GM23338 (cell line): ENCODE results near the gene STK24. TPM values are rescaled to one million over a fixed set of nuclear protein-coding genes. Genes with fewer than 3 reads are reported as not detected.

Source experiments
- ATAC-seq: fragments of 200-7000 bp; cut with Tn5 transposase; 3 replicates; pipeline ENCODE4 v1.9.1; 2020
- DNase-seq: peaks from one replicate; pipeline ENCODE4 v3.0.0-alpha.2; 2015; ENCODE audit warnings: low spot score
- H2AFZ ChIP-seq: fragments of 200-600 bp; sonication (generic); 2 replicates; pipeline ENCODE4 v1.8.0; 2016; ENCODE audit warnings: antibody characterized with exemption, mild to moderate bottlenecking, moderate library complexity
- H3F3A ChIP-seq: fragments of 200-600 bp; sonication (generic); replicated peaks from 2 replicates; pipeline ENCODE4 v1.8.0; 2017; ENCODE audit warnings: antibody characterized with exemption, mixed run types, low read depth
- H3K27ac ChIP-seq: fragments of 200-600 bp; sonication (generic); 2 replicates; pipeline ENCODE4 v1.6.1; 2016; ENCODE audit warnings: low read depth
- H3K27me3 ChIP-seq: fragments of 200-600 bp; sonication (generic); 2 replicates; pipeline ENCODE4 v1.8.0; 2016; ENCODE audit warnings: mild to moderate bottlenecking, mixed run types, moderate library complexity; ENCODE audit not compliant: insufficient read depth
- H3K36me3 ChIP-seq: fragments of 200-600 bp; sonication (generic); 2 replicates; pipeline ENCODE4 v1.8.0; 2016; ENCODE audit warnings: mild to moderate bottlenecking; ENCODE audit not compliant: insufficient read depth
- H3K4me1 ChIP-seq: fragments of 200-600 bp; sonication (generic); 2 replicates; pipeline ENCODE4 v1.8.0; 2016; ENCODE audit warnings: mild to moderate bottlenecking, moderate library complexity; ENCODE audit not compliant: insufficient read depth
- H3K4me2 ChIP-seq: fragments of 200-600 bp; sonication (generic); 2 replicates; pipeline ENCODE4 v1.7.1; 2017; ENCODE audit warnings: mixed run types
- H3K4me3 ChIP-seq: fragments of 200-600 bp; sonication (generic); 2 replicates; pipeline ENCODE4 v1.6.1; 2016; ENCODE audit warnings: mixed run types
- H3K79me2 ChIP-seq: fragments of 200-600 bp; sonication (generic); replicated peaks from 2 replicates; pipeline ENCODE4 v1.8.0; 2017; ENCODE audit warnings: mild to moderate bottlenecking; ENCODE audit not compliant: insufficient read depth
- H3K9me2 ChIP-seq: fragments of 200-600 bp; sonication (generic); 2 replicates; pipeline ENCODE4 v1.8.0; 2017; ENCODE audit not compliant: insufficient read depth
- H4K20me1 ChIP-seq: fragments of 200-600 bp; sonication (generic); replicated peaks from 2 replicates; pipeline ENCODE4 v1.8.0; 2017; ENCODE audit warnings: mild to moderate bottlenecking; ENCODE audit not compliant: insufficient read depth
- H3K27ac Mint-ChIP-seq: 2 replicates; pipeline ENCODE4 v1.8.0; 2020; ENCODE audit warnings: inconsistent platforms, mild to moderate bottlenecking, moderate library complexity, mixed read lengths
- H3K27me3 Mint-ChIP-seq: 3 replicates; pipeline ENCODE4 v1.8.0; 2022; ENCODE audit warnings: low read depth, mild to moderate bottlenecking, moderate library complexity, mixed read lengths, inconsistent platforms; ENCODE audit not compliant: insufficient read depth, poor library complexity
- H3K36me3 Mint-ChIP-seq: 3 replicates; pipeline ENCODE4 v1.8.0; 2021; ENCODE audit warnings: low read depth, mild to moderate bottlenecking, inconsistent platforms, moderate library complexity, mixed read lengths
- H3K4me1 Mint-ChIP-seq: 3 replicates; pipeline ENCODE4 v1.8.0; 2020; ENCODE audit warnings: mild to moderate bottlenecking, inconsistent platforms, mixed read lengths
- H3K4me3 Mint-ChIP-seq: 3 replicates; pipeline ENCODE4 v1.8.0; 2021; ENCODE audit warnings: moderate library complexity, mild to moderate bottlenecking, inconsistent platforms, mixed read lengths
- H3K9me3 Mint-ChIP-seq: 3 replicates; pipeline ENCODE4 v1.8.0; 2020; ENCODE audit warnings: moderate library complexity, mild to moderate bottlenecking, inconsistent platforms, mixed read lengths
- CREB1 ChIP-seq: fragments of 250-450 bp; sonication (Bioruptor Pico); IDR thresholded peaks from 2 replicates; pipeline ENCODE4 v1.5.0; 2020; ENCODE audit warnings: low read depth, mild to moderate bottlenecking, moderate library complexity
- CTCF ChIP-seq, 2 experiments: fragments of 200-600 bp in 1 of 2; sonication (generic) in 1 of 2; conservative IDR thresholded peaks; 2 replicates each; pipeline versions ENCODE4 v1.5.1 to v1.6.1; 2016 to 2017; ENCODE audit warnings: antibody characterized with exemption in 2 of 2, low read depth in 2 of 2, mild to moderate bottlenecking in 2 of 2, moderate library complexity in 1 of 2
- ETS1 ChIP-seq: IDR thresholded peaks from 2 replicates; pipeline ENCODE4 v1.6.1; 2016; ENCODE audit warnings: antibody characterized with exemption
- EZH2 ChIP-seq: fragments of 200-600 bp; sonication (generic); IDR thresholded peaks from one replicate; pipeline ENCODE4 v1.8.0; 2017; ENCODE audit warnings: antibody characterized with exemption, mild to moderate bottlenecking, low read depth; ENCODE audit not compliant: unreplicated experiment
- EZH2phosphoT487 ChIP-seq: fragments of 200-600 bp; sonication (generic); IDR thresholded peaks from one replicate; pipeline ENCODE4 v1.8.1; 2018; ENCODE audit warnings: antibody characterized with exemption; ENCODE audit not compliant: unreplicated experiment
- JUNB ChIP-seq: IDR thresholded peaks from one replicate; pipeline ENCODE4 v1.6.1; 2016; ENCODE audit warnings: antibody characterized with exemption; ENCODE audit not compliant: unreplicated experiment
- NANOG ChIP-seq: IDR thresholded peaks from 2 replicates; pipeline ENCODE4 v1.6.1; 2016; ENCODE audit warnings: antibody characterized with exemption, borderline replicate concordance
- POLR2AphosphoS5 ChIP-seq: IDR thresholded peaks from 2 replicates; pipeline ENCODE4 v1.6.1; 2016; ENCODE audit warnings: antibody characterized with exemption, low read depth
- REST ChIP-seq: IDR thresholded peaks from one replicate; pipeline ENCODE4 v1.6.1; 2018; ENCODE audit warnings: antibody characterized with exemption; ENCODE audit not compliant: unreplicated experiment
- STAT1 ChIP-seq: IDR thresholded peaks from one replicate; pipeline ENCODE4 v1.6.1; 2016; ENCODE audit warnings: antibody characterized with exemption; ENCODE audit not compliant: unreplicated experiment
- ZNF114 ChIP-seq: fragments of 250-450 bp; sonication (Bioruptor Pico); IDR thresholded peaks from 2 replicates; pipeline ENCODE4 v1.5.0; 2020; ENCODE audit warnings: mild to moderate bottlenecking, moderate library complexity
- ZNF331 ChIP-seq: fragments of 250-450 bp; sonication (Bioruptor Pico); IDR thresholded peaks from 2 replicates; pipeline ENCODE4 v1.5.0; 2020; ENCODE audit warnings: low read depth, mild to moderate bottlenecking, moderate library complexity
- ZNF462 ChIP-seq: fragments of 250-450 bp; sonication (Bioruptor Pico); IDR thresholded peaks from 2 replicates; pipeline ENCODE4 v1.5.0; 2020; ENCODE audit warnings: mild to moderate bottlenecking, moderate library complexity
- polyA plus RNA-seq: library from polyadenylated mRNA; unstranded; fragments of >200 nt; fragmentation: Nextera tagmentation; extraction: Ambion mirVana; gene quantifications from 2 replicates; pipeline ENCODE4 v1.2.1, GENCODE V29; 2016
- total RNA-seq: library from RNA; depleted of rRNA; stranded (reverse); fragments of >200 nt; shearing (Covaris generic); gene quantifications from 2 replicates; pipeline ENCODE4 v1.2.3, GENCODE V29; 2014

Gene STK24
- total and polyA plus RNA-seq, 2 experiments from 2014 or later, result 56.5 to 144 TPM

- Histone ChIP-seq H3K36me3 (no peaks in the 10 kb centered on the region), H3K4me3 (no peak overlapping the region), H3K27ac (no peak overlapping the region), H3K79me2 (no peaks in the 10 kb centered on the region), H3K27me3 (no peaks in the 10 kb centered on the region), H2AFZ (no peak overlapping the region), H3F3A (no peaks in the 10 kb centered on the region), H3K4me1 (no peaks in the 10 kb centered on the region), H4K20me1 (no peaks in the 10 kb centered on the region; the same call in 1 of the 2 replicates), H3K4me2 (no peak overlapping the region), H3K9me2 (no peaks in the 10 kb centered on the region)
- Mint-ChIP-seq H3K9me3 (no peaks in the 10 kb centered on the region; the same call in 2 of the 3 replicates), H3K4me1 (peaks cover 9% of the 10 kb centered on the region; the same call in 2 of the 3 replicates), H3K27me3 (peaks cover 21% of the 10 kb centered on the region), H3K27ac (no peak overlapping the region), H3K36me3 (peaks cover 12% of the 10 kb centered on the region), H3K4me3 (no peak overlapping the region)
- no peak for DNase-seq
- no peak for ATAC-seq
- TF ChIP-seq ZNF462 (no peak), JUNB (no peak), CTCF (conservative IDR thresholded peaks at IDR 0.05; ENCODE audit: low read depth in 2 of 2) (no peak), REST (no peak), ZNF114 (no peak), POLR2AphosphoS5 (no peak), ZNF331 (CRISPR knock-in tag) (no peak), EZH2phosphoT487 (no peak), CREB1 (CRISPR knock-in tag) (no peak), NANOG (no peak), EZH2 (no peak), STAT1 (no peak), ETS1 (no peak)
Observed at GRCh38 chr13:98434060-98434459, 142.8 kb downstream of the STK24 start.
